Astrocyte of the spinal cord (primary cell): ENCODE results near the gene AK5.

Experiments
- DNase-seq: peaks from one replicate; pipeline ENCODE4 v3.0.0; 2011; ENCODE audit warnings: low read depth, low spot score
- H3K4me3 ChIP-seq: 2 replicates; pipeline ENCODE4 v1.5.1; 2011; ENCODE audit warnings: low read depth, mild to moderate bottlenecking, low read length, moderate library complexity
- CTCF ChIP-seq: IDR thresholded peaks from 2 replicates; pipeline ENCODE4 v1.5.1; 2012; ENCODE audit warnings: low read depth, mild to moderate bottlenecking, low read length, inconsistent platforms
- in situ Hi-C: cut with HindIII; loops from 2 replicates; pipeline ENCODE4 v1.10.0; 2017; ENCODE audit warnings: low sequenced_read_pairs

AK5 gene

GRCh38 chr1:77271852-77272580 lies 9.8 kb upstream of the AK5 start:
- DNase-seq, result peak; percentile 71
- TF ChIP-seq CTCF, result no peak
- in situ Hi-C loops, result no loop called here
- H3K4me3 ChIP-seq, result no peak overlapping the region

DNA sequence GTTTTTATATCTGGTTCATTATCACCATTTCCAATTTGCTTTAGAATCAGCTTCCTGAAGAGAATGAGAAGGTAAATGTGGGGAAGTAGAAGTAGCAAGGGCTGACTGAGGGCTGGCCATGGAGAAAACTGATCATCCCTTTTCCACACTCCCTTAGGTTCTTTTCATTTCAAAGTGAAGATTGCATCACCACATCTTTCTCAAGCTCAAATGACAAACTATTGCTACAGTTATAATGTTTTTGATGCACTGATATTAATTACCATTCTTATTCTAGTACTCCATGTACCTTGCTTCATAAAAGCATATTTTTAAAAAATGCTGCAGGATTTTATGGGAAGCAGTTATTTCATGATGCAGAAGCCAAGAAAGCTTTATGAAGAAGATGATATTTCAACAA lies 7.9 kb upstream of the AK5 start:
- no peak overlapping the region for H3K4me3 ChIP-seq
- no peak for DNase-seq
- in situ Hi-C loops, result no loop called here
- TF ChIP-seq CTCF, result no peak

- TF ChIP-seq CTCF, result no peak
- no peak overlapping the region for H3K4me3 ChIP-seq
- DNase-seq, result no peak
- in situ Hi-C loops, result no loop called here
Observed at GRCh38 chr1:77275194-77275593, 6.6 kb upstream of the AK5 start.

DNA sequence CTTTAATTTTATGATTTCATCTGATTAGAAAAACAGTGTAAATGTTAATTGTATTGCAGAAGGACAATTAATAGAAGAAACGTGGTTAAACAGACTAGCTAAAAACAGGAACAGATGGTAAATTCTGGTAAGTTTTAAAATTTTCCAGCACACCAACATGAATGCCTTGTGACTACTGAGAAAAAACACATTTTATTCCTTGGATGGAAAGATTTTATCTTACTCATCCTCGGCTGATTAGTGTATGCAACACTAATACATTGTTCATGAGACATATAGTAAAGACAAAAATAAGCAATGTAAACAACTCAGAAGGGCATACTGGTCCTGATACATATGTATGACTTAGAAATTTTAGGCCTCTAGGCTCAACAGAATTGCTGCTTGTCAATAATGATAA lies 4.9 kb upstream of the AK5 start:
- DNase-seq, result no peak
- in situ Hi-C loops, result no loop called here
- TF ChIP-seq CTCF, result no peak
- H3K4me3 ChIP-seq, result no peak overlapping the region

DNA sequence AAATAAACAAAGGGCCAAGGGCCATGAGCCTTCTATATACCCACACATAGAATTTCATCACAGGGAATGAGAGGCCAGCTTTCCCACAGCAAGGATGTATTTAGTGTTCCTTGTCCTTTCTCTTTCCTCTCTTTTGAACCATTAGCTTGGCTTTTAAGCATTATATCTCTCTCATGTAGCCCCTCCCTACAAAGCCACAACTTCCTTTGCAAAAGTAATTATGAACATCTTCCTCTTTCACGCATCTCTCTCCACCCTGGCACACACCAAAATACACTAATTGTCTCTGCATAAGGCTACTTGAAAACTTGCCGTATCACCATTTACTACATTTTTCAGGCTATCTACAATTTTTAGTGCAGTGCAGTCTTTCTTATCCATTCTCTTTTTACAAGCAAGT lies 1.9 kb upstream of the AK5 start:
- TF ChIP-seq CTCF, result no peak
- in situ Hi-C loops, result no loop called here
- no peak overlapping the region for H3K4me3 ChIP-seq
- DNase-seq, result no peak

GRCh38 chr1:77280962-77281361 lies 857 bp upstream of the AK5 start:
- TF ChIP-seq CTCF, result no peak
- no peak for DNase-seq
- in situ Hi-C loops, result no loop called here
- H3K4me3 ChIP-seq, result no peak overlapping the region
